Gastrocnemius medialis (tissue), 4 donors: ENCODE measurements around the gene FAP. TPM values are rescaled to one million over a fixed set of nuclear protein-coding genes. Genes with fewer than 3 reads are reported as not detected.

Experiments
- ATAC-seq, 2 donors: fragments of 150-250 bp; one replicate each; pipeline ENCODE4 v1.9.1; 2016
- DNase-seq, 2 donors: peaks; one replicate each; pipeline ENCODE4 v3.0.0-alpha.2; 2019
- H3K27ac ChIP-seq, 4 donors: fragments of 200-600 bp; sonication (generic); 1 replicate in 1 of 4; 2 replicates in 3 of 4; pipeline ENCODE4 v1.5.1; 2016 to 2018; ENCODE audit warnings: mild to moderate bottlenecking in 2 of 4, moderate library complexity in 1 of 4
- H3K27me3 ChIP-seq, 3 donors: fragments of 200-600 bp; sonication (generic) in 2 of 3; 1 replicate in 1 of 3; 2 replicates in 2 of 3; pipeline versions ENCODE4 v1.5.1 to v1.6.0; 2016 to 2019; ENCODE audit warnings: mild to moderate bottlenecking in 1 of 3, moderate library complexity in 1 of 3
- H3K36me3 ChIP-seq, 2 donors: fragments of 200-600 bp; sonication (generic) in 1 of 2; one replicate each; pipeline ENCODE4 v1.5.1; 2017 to 2018
- H3K4me1 ChIP-seq, 2 donors: fragments of 200-600 bp; sonication (generic) in 1 of 2; one replicate each; pipeline ENCODE4 v1.5.1; 2016 to 2017; ENCODE audit warnings: mild to moderate bottlenecking in 2 of 2
- H3K4me3 ChIP-seq, 4 donors: fragments of 200-600 bp; sonication (generic) in 3 of 4; 1 replicate in 1 of 4; 2 replicates in 3 of 4; pipeline ENCODE4 v1.5.1; 2016 to 2019; ENCODE audit warnings: mild to moderate bottlenecking in 2 of 4
- H3K9me3 ChIP-seq, 3 donors: fragments of 200-600 bp; sonication (generic) in 2 of 3; 1 replicate in 1 of 3; 2 replicates in 2 of 3; pipeline ENCODE4 v1.5.1; 2016 to 2019
- CTCF ChIP-seq, 5 experiments: fragments of 450-650 bp in 3 of 5; fragments of 200-600 bp in 2 of 5; sonication (generic) in 2 of 5; IDR thresholded peaks in 4 of 5; conservative IDR thresholded peaks in 1 of 5; 1 replicate in 4 of 5; 2 replicates in 1 of 5; pipeline ENCODE4 v1.5.1; 2016 to 2019; ENCODE audit warnings: antibody characterized with exemption in 5 of 5, mild to moderate bottlenecking in 3 of 5, moderate library complexity in 3 of 5
- POLR2A ChIP-seq, 2 donors: fragments of 450-650 bp; IDR thresholded peaks; one replicate each; pipeline ENCODE4 v1.6.1; 2017; ENCODE audit warnings: antibody characterized with exemption in 2 of 2, mild to moderate bottlenecking in 2 of 2, moderate library complexity in 2 of 2
- in situ Hi-C, 4 donors: fragments of 200-750 bp; cut with MboI; loops; one replicate each; pipeline versions ENCODE4 v1.15.0 to v1.8.0; 2017; ENCODE audit warnings: low sequenced_read_pairs in 4 of 4
- intact Hi-C: fragments of 100-400 bp; cut with DNase I; formaldehyde crosslinking; loops from one replicate; pipeline ENCODE4 v1.15.1; 2023; ENCODE audit warnings: low total_unique reads
- total RNA-seq, 4 donors: library from RNA; depleted of rRNA; stranded (reverse); fragments of >200 nt; gene quantifications; one replicate each; pipeline versions ENCODE4 v1.1.0 to v1.2.3, GENCODE V29; 2016

FAP gene
- total RNA-seq, 4 donors from 2014 or later = 4.8 to 10.1 (median 7.0) TPM; not detected in 1

GRCh38 chr2:162125138-162125537, 118.1 kb downstream of the FAP start:
- no peak overlapping the region for H3K4me3 ChIP-seq
- intact Hi-C loops = loop anchor here (2.0 kb wide), 1 partner anchor 116 kb away; no protein-coding TSS in a partner anchor
- ATAC-seq = no peak
- no peaks in the 10 kb centered on the region for H3K36me3 ChIP-seq
- no peak overlapping the region for H3K27ac ChIP-seq
- no peaks in the 10 kb centered on the region for H3K4me1 ChIP-seq
- no peak for DNase-seq
- TF ChIP-seq CTCF (IDR thresholded peaks at IDR 0.05 in 4 of 5, conservative IDR thresholded peaks at IDR 0.05 in 1 of 5) (no peak), POLR2A (IDR thresholded peaks at IDR 0.05) (no peak)
- no peaks in the 10 kb centered on the region for H3K27me3 ChIP-seq
- H3K9me3 ChIP-seq = no peaks in the 10 kb centered on the region
- in situ Hi-C loops = loop anchor here (10.0 to 25.0 kb wide), 4 partner anchors 110 to 540 kb away; no protein-coding TSS in a partner anchor

GRCh38 chr2:162123806-162124758, 119.2 kb downstream of the FAP start:
- intact Hi-C loops = loop anchor here (2.0 kb wide), 1 partner anchor 115 kb away; no protein-coding TSS in a partner anchor
- in situ Hi-C loops = loop anchor here (5.0 to 10.0 kb wide), 4 partner anchors 109 to 539 kb away; no protein-coding TSS in a partner anchor
- DNase-seq (no peak), ATAC-seq (peak in 1 of 2 donors; percentile 49)
- TF ChIP-seq CTCF (IDR thresholded peaks at IDR 0.05 in 4 of 5, conservative IDR thresholded peaks at IDR 0.05 in 1 of 5) (peak; percentile 58 to 83 (median 59)), POLR2A (IDR thresholded peaks at IDR 0.05) (no peak)
- Histone ChIP-seq H3K27me3 (no peaks in the 10 kb centered on the region), H3K9me3 (no peaks in the 10 kb centered on the region), H3K4me1 (no peaks in the 10 kb centered on the region), H3K36me3 (no peaks in the 10 kb centered on the region), H3K27ac (no peak overlapping the region), H3K4me3 (no peak overlapping the region)

Other genes starting within 250 kb of the FAP start
- gene DPP4, start 169.2 kb downstream of the FAP start, total RNA-seq = 1 to 10 TPM; 2.2 to 7.9 (median 3.7) TPM
- gene GCG, start 91.2 kb downstream of the FAP start, total RNA-seq = not detected
- gene IFIH1, start 75.2 kb upstream of the FAP start, total RNA-seq = 1 to 10 TPM in 3 of 4 donors, under 1 TPM in 1; 0.97 to 5.4 (median 1.7) TPM
- gene GCA, start 100.7 kb upstream of the FAP start, total RNA-seq = 10 to 100 TPM in 1 of 4 donors, 1 to 10 TPM in 3; 3.7 to 12.0 (median 6.2) TPM